HepG2 (cell line): ENCODE results near the gene ZMIZ1.

ENCODE experiments used
- ADNP ChIP-seq: sonication (generic); formaldehyde crosslinking; IDR thresholded peaks from 2 replicates; pipeline ENCODE4 v1.4.0; 2020; ENCODE audit warnings: missing genetic modification reagents
- EP300 ChIP-seq, 3 experiments: sonication (generic) in 1 of 3; formaldehyde crosslinking in 1 of 3; IDR thresholded peaks; 2 replicates each; pipeline versions ENCODE4 v1.5.1 to v1.6.1; 2011 to 2020; ENCODE audit warnings: low read depth in 2 of 3, low read length in 2 of 3, borderline replicate concordance in 1 of 3, improper control_type of control experiment in 1 of 3, mild to moderate bottlenecking in 1 of 3, missing genetic modification reagents in 1 of 3, moderate library complexity in 1 of 3
- MTF2 ChIP-seq: sonication (generic); formaldehyde crosslinking; IDR thresholded peaks from 2 replicates; pipeline ENCODE4 v1.5.0; 2020; ENCODE audit warnings: missing genetic modification reagents, borderline replicate concordance
- MXD4 ChIP-seq: IDR thresholded peaks from 2 replicates; pipeline ENCODE4 v1.6.1; 2016; ENCODE audit warnings: mild to moderate bottlenecking, missing biosample characterization, missing genetic modification reagents
- PHF20 ChIP-seq: sonication (generic); formaldehyde crosslinking; IDR thresholded peaks from 2 replicates; pipeline ENCODE4 v1.5.0; 2020; ENCODE audit warnings: mild to moderate bottlenecking, missing genetic modification reagents
- SMC3 ChIP-seq: IDR thresholded peaks from 2 replicates; pipeline ENCODE4 v1.6.1; 2011; ENCODE audit warnings: low read length, improper control_type of control experiment
- SOX6 ChIP-seq, 2 experiments: fragments of 450-650 bp in 1 of 2; sonication (generic) in 1 of 2; formaldehyde crosslinking in 1 of 2; IDR thresholded peaks; 2 replicates each; pipeline versions ENCODE4 v1.4.0 to v1.6.1; 2017 to 2020; ENCODE audit warnings: antibody characterized with exemption in 1 of 2, mild to moderate bottlenecking in 1 of 2, missing genetic modification reagents in 1 of 2
- TCF7L2 ChIP-seq: IDR thresholded peaks from 2 replicates; pipeline ENCODE4 v1.6.1; 2011; ENCODE audit warnings: mild to moderate bottlenecking, low read depth, low read length, moderate library complexity
- ZFP41 ChIP-seq: sonication (generic); formaldehyde crosslinking; IDR thresholded peaks from 2 replicates; pipeline ENCODE4 v1.4.0; 2020; ENCODE audit warnings: mild to moderate bottlenecking, missing genetic modification reagents, borderline replicate concordance
- ZNF143 ChIP-seq: sonication (generic); formaldehyde crosslinking; IDR thresholded peaks from 2 replicates; pipeline ENCODE4 v1.4.0; 2020; ENCODE audit warnings: missing genetic modification reagents
- ZNF33B ChIP-seq: sonication (generic); formaldehyde crosslinking; IDR thresholded peaks from 2 replicates; pipeline ENCODE4 v1.5.1; 2020; ENCODE audit warnings: mild to moderate bottlenecking, missing genetic modification reagents

DNA sequence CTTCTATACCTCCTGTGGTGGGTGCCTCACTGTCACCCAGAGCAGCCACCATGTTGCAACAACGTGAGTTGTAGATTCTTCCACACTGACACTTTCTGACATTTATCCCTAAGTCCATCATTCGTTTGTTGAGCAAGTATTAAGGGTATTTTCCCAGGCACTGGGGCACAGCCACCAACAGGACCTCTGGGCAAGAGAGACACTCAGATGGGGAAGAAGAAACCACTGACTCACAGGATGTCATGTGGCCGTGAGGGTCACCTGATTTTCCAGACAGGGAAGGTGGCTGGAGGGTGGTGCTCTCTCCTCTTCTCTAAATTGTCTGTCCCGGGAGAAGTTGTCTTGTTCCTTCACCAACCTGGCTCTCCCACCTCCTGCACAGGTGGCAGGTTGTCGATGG lies 226.8 kb downstream of the ZMIZ1 start:
- TF ChIP-seq ADNP (CRISPR knock-in tag) (no peak), MXD4 (no peak), SMC3 (no peak), ZFP41 (no peak), SOX6 (IDR thresholded peaks at IDR 0.05) (no peak), SOX6 (CRISPR knock-in tag; IDR thresholded peaks at IDR 0.05) (no peak), ZNF143 (CRISPR knock-in tag) (no peak), EP300 (IDR thresholded peaks at IDR 0.05; ENCODE audit: low read depth in 2 of 2, low read length in 2 of 2) (no peak), EP300 (CRISPR knock-in tag; IDR thresholded peaks at IDR 0.05; ENCODE audit: borderline replicate concordance) (no peak), TCF7L2 (no peak), MTF2 (CRISPR knock-in tag) (no peak), PHF20 (CRISPR knock-in tag) (no peak), ZNF33B (CRISPR knock-in tag) (no peak)
